Colonic mucosa (tissue), 4 donors: ENCODE measurements around the gene RBM17. TPM values are rescaled to one million over a fixed set of nuclear protein-coding genes. Genes with fewer than 3 reads are reported as not detected.

Source experiments
- DNase-seq: peaks from one replicate; pipeline ENCODE4 v3.0.0-alpha.2; 2020
- H3K27ac ChIP-seq: fragments of 200-600 bp; one replicate; pipeline ENCODE4 v1.8.0; 2021
- H3K27me3 ChIP-seq: fragments of 200-600 bp; one replicate; pipeline ENCODE4 v1.8.0; 2021
- H3K36me3 ChIP-seq: fragments of 200-600 bp; one replicate; pipeline ENCODE4 v1.8.0; 2021
- H3K4me1 ChIP-seq: fragments of 200-600 bp; one replicate; pipeline ENCODE4 v1.8.0; 2021; ENCODE audit warnings: mild to moderate bottlenecking
- H3K4me3 ChIP-seq: fragments of 200-600 bp; one replicate; pipeline ENCODE4 v1.8.0; 2021
- H3K9ac ChIP-seq, 2 donors: one replicate each; pipeline ENCODE4 v1.7.0; 2013; ENCODE audit warnings: control low read depth in 2 of 2, low read depth in 2 of 2, low read length in 2 of 2
- H3K9me3 ChIP-seq: fragments of 200-600 bp; one replicate; pipeline ENCODE4 v1.8.0; 2021
- CTCF ChIP-seq: fragments of 200-600 bp; IDR thresholded peaks from one replicate; pipeline ENCODE4 v1.8.0; 2022; ENCODE audit warnings: antibody characterized with exemption, mild to moderate bottlenecking
- intact Hi-C: fragments of 100-400 bp; cut with DNase I; formaldehyde crosslinking; loops from one replicate; pipeline ENCODE4 v1.14.1; 2022
- total RNA-seq, 2 donors: library from RNA; stranded (reverse); fragmentation: NEBNext Ultra II Directional in 1 of 2; extraction: Animal tissue kit (Norgen Biotek cat#: 25700) in 1 of 2; gene quantifications; one replicate each; pipeline ENCODE4 v1.2.1, GENCODE V29; 2021
- donor health status: healthy.
- donor health status: DM: no; HTN: no; CAD: no.
- donor health status: DM: no; HTN: no; CAD: no.

The RBM17 gene
- total RNA-seq, 2 donors from 2014 or later = 80.3 to 110 TPM

- no peaks in the 10 kb centered on the region for H3K4me1 ChIP-seq
- no peak for TF ChIP-seq CTCF
- H3K9me3 ChIP-seq = no peaks in the 10 kb centered on the region
- no peak overlapping the region for H3K4me3 ChIP-seq
- no peak for DNase-seq
- H3K27ac ChIP-seq = no peak overlapping the region
- intact Hi-C loops = no loop called here
- H3K36me3 ChIP-seq = no peaks in the 10 kb centered on the region
- H3K27me3 ChIP-seq = no peaks in the 10 kb centered on the region
- no peak overlapping the region for H3K9ac ChIP-seq
Observed at GRCh38 chr10:6146921-6147320, 58.1 kb downstream of the RBM17 start.

DNA sequence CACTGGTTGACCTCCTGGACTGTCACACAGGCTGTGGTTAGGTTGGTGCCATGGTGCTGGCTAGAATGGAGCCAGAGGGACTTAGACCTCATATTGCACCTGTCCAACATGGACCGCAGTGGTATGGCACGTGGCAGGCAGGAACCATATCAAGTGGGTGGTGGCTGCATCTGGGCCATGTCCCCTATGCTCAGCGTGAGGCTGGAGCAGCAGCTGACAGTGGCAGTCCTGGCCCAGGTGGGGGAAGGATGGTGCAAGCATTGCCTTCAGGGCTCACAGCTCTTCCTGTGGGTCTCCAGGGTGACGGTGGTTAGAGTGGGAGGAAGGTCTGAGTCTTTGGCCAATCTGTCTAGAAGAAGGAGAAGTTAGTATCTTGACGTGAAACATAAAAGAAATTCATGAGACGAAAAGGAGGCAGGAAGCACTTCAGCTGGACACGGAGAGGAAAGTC, 59.4 kb downstream of the RBM17 start:
- H3K36me3 ChIP-seq = no peaks in the 10 kb centered on the region
- peak overlapping the region in 1 of 2 donors; percentile 9 for H3K9ac ChIP-seq
- no peaks in the 10 kb centered on the region for H3K9me3 ChIP-seq
- DNase-seq = no peak
- H3K27me3 ChIP-seq = no peaks in the 10 kb centered on the region
- no peak overlapping the region for H3K27ac ChIP-seq
- intact Hi-C loops = no loop called here
- no peak for TF ChIP-seq CTCF
- no peak overlapping the region for H3K4me3 ChIP-seq
- no peaks in the 10 kb centered on the region for H3K4me1 ChIP-seq

GRCh38 chr10:6148908-6149307, 60.1 kb downstream of the RBM17 start:
- no peak for TF ChIP-seq CTCF
- DNase-seq = no peak
- H3K27me3 ChIP-seq = no peaks in the 10 kb centered on the region
- no peak overlapping the region for H3K27ac ChIP-seq
- H3K4me1 ChIP-seq = no peaks in the 10 kb centered on the region
- H3K9ac ChIP-seq = no peak overlapping the region
- H3K4me3 ChIP-seq = no peak overlapping the region
- intact Hi-C loops = no loop called here
- no peaks in the 10 kb centered on the region for H3K9me3 ChIP-seq
- H3K36me3 ChIP-seq = no peaks in the 10 kb centered on the region

DNA sequence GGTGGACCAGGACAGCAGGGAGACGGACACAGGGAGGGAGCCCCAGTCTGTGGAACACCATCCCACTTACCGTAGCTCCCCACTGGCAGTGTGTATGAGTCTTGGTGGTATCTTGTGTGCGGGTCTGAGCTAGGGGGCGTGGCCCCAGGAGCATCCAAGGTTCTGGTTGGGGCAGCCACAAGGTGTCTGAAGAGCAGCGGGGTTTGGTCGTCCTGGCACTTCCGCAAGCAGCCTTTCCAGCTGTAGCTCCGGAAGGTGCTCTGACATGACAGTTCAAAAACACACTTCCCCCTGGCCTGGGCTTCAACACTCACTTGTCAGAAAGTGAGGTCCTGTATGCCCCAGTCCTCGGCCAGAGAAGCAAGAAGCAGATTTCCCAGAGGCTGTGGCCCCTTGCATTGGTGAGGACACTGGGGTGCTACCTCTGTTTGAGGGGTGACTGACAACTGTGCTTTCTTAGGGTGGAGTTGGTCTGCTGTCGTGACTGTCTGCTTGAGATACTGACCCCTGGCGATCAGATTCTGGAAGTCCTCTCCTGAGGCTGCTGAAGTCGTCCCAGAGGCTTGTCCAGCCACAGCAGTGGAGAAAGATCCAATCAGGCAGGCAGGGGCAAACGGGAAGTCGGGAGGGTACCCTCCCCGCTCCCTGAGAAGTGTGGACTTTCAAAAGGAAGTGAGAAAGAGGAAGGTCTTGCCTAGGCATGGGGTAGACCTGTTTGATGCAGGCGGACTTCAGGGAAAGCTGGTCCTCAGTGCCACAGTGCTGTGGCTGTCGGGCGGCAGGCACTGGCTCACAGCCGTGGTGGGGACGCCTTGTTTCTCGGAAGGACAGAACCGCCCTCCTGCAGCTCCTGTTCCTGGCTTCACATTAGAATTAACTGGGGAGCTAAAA, 62.5 kb downstream of the RBM17 start:
- intact Hi-C loops = loop anchor here (5.0 kb wide), 1 partner anchor 39 kb away; no protein-coding TSS in a partner anchor
- Histone ChIP-seq H3K4me1 (no peaks in the 10 kb centered on the region), H3K27ac (peak overlapping the region; percentile 34), H3K27me3 (no peaks in the 10 kb centered on the region), H3K4me3 (no peak overlapping the region), H3K9me3 (no peaks in the 10 kb centered on the region), H3K36me3 (no peaks in the 10 kb centered on the region), H3K9ac (no peak overlapping the region)
- peak; percentile 55 for TF ChIP-seq CTCF
- peak; percentile 62 for DNase-seq

DNA sequence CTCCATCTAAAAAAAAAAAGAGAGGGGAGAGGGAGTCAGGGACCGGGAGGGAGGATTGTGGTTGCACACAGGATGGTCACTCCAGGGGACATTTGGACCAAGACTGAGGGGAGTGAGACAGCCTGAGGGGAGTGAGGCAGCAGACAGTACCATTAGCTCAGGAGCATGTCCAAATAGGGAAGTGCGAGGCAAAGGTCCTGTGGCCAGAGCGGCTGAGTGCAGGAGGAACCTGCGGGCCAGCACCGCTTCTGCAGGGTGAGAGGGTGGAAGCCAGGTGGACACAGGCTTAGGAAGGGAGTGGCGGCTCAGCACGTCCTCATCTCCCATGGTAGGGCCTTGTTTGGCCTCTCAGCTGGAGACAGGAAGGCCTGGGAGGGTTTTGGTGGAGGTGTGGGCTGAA, 65.0 kb downstream of the RBM17 start:
- no peaks in the 10 kb centered on the region for H3K9me3 ChIP-seq
- no peaks in the 10 kb centered on the region for H3K27me3 ChIP-seq
- DNase-seq = no peak
- H3K36me3 ChIP-seq = no peaks in the 10 kb centered on the region
- H3K9ac ChIP-seq = no peak overlapping the region
- H3K4me3 ChIP-seq = no peak overlapping the region
- H3K27ac ChIP-seq = no peak overlapping the region
- no peaks in the 10 kb centered on the region for H3K4me1 ChIP-seq
- no peak for TF ChIP-seq CTCF
- intact Hi-C loops = loop anchor here (5.0 kb wide), 1 partner anchor 42 kb away; no protein-coding TSS in a partner anchor
